GM15510 (cell line): ENCODE measurements around the gene PPFIA1.

ENCODE experiments used
- POLR2A ChIP-seq: IDR thresholded peaks from 3 replicates; pipeline ENCODE4 v1.6.1; 2011; ENCODE audit warnings: borderline replicate concordance; ENCODE audit not compliant: insufficient read length; ENCODE audit errors: extremely low read depth

PPFIA1 gene

DNA sequence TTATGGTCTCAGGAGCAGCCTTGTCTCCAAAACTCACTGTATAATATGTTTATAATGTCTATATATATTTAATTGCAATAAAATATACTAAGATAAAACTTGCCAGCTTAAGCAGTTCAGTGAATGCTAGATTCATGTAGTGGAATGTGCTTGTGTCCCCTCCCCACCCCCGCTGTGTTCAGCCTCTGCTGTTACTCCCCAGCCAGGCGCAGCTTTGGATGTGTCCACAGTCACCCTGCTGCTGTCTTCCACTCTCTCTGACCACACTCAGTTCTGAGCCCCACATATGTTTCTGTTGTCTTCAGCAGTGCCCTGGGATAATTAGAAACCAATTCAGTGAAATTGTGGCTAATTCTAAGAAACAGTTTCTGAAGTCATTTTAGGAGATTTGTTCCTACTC is 52.2 kb downstream of the PPFIA1 start:
- no peak for TF ChIP-seq POLR2A

DNA sequence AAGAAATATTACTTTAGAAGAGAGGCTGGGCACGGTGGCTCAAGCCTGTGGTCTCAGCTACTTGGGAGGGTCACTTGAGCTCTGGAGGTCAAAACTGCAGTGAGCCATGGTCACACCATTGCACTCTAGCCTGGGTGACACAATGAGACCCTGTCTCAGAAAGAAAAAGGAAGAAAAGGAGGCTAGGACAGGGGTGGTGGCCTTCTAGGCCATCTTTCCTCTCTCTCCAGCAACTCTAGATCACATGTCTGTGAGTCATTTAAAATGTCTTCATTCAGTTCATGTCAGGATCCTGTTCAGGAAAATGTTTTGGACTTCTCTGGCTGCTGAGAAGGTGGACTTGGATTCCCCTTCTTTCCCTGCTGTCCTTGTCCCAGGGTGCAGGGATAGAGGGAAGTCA is 53.3 kb downstream of the PPFIA1 start:
- no peak for TF ChIP-seq POLR2A

- TF ChIP-seq POLR2A: no peak
Observed at GRCh38 chr11:70324376-70325115, 54.1 kb downstream of the PPFIA1 start.

- no peak for TF ChIP-seq POLR2A
Observed at GRCh38 chr11:70325824-70326223, 55.3 kb downstream of the PPFIA1 start.

GRCh38 chr11:70326365-70326811 is 55.9 kb downstream of the PPFIA1 start:
- TF ChIP-seq POLR2A: no peak

DNA sequence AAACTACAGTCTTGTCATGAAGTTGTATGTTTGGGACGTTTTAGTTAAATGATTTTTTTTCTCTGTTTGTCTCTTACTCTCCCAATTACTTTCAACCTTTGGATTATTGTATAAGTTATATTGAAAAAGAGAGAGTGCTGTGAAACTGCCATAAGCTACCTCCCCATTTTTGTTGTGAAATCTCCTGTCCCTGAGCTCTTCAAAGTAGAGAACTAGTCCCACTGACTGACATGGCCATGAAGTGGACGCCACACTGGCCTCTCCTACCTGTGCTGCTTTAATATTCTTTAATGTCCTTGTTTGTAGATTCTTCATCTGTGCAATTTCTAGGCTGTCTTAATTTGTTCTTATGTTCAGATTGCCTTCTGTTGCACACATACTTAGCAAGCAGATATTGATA is 56.3 kb downstream of the PPFIA1 start:
- no peak for TF ChIP-seq POLR2A

- no peak for TF ChIP-seq POLR2A
Observed at GRCh38 chr11:70327717-70328116, 57.2 kb downstream of the PPFIA1 start.

DNA sequence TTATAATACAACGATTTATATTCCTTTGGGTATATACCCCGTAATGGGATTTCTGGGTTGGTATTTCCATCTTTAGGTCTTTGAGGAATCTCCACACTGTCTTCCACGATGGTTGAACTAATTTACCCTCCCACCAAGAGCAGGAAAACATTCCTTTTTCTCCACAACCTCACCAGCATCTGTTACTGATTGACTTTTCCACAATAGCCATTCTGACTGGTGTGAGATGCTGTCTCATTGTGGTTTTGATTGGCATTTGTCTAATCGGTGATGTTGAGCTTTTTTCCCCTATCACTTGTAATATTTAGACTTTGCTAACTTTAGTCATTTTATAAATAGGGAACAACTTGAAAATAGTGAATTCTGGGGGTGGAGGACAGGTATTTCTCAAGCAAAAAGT is 58.1 kb downstream of the PPFIA1 start:
- TF ChIP-seq POLR2A: no peak

DNA sequence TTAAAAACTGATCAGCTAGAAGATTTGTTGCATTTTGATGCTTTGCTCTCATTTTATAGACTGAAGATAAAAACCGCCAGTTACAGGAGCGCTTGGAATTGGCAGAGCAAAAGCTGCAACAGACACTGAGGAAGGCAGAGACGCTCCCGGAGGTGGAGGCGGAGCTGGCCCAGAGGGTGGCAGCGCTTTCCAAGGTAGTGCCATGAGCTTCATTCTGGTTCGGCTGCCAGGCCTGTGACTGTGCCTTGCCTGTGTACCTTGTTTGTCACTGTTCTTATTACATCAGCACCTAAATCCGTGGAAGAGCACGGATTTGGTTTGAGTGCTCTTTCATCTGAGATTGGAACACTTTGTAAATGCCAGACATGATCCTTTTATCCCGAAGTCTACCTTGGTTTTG is 61.4 kb downstream of the PPFIA1 start:
- TF ChIP-seq POLR2A: no peak

GRCh38 chr11:70332567-70332966 is 62.1 kb downstream of the PPFIA1 start:
- no peak for TF ChIP-seq POLR2A

DNA sequence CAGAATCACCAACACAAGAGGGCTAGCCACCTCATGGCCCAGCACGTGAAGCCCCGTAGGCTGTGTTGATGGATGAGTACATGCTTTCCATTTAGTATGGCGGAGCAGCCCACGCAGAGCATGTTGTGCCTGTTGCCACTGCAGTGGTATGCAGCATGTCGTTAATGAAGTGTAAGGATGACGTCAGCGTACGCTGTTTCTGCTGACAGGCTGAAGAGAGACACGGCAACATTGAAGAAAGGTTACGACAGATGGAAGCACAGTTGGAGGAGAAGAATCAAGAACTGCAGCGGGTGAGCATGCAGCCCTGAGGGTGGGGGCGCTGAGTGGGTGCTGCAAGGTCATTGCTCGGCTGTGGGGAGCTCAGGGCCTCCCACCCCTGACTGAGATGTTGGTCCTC is 62.8 kb downstream of the PPFIA1 start:
- TF ChIP-seq POLR2A: no peak

DNA sequence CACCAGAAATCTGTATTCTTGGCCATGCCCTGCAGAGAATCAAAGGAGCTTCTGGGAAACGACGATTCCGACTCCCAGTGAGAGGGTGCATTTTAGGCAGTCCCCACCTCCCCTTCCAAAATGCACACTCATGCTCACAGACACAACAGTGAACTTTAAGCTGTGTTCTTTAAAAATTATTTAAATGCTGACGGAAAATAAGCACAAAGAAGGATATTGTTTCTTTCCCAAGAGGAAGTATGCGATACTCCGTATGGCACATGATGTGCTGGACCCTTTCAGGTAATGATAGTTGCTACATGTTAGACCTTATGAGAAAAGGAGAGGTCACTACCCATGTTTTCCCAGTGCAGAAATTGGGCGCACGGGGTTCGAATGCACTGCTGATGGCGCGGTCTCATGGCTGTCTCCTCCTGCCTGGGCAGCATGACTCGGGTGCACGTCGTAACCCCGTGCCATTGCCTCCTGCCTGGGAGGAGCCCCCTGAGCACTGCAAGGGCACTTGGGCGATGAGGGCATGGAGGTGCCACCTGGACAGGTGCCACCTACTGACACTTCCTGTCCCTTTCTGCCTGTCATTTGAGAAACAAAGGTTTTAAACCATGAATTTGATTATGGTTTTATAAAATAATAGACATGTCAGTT is 64.0 kb downstream of the PPFIA1 start:
- no peak for TF ChIP-seq POLR2A

GRCh38 chr11:70335511-70335910 is 65.0 kb downstream of the PPFIA1 start:
- TF ChIP-seq POLR2A: no peak

- TF ChIP-seq POLR2A: no peak
Observed at GRCh38 chr11:70338594-70338993, 68.1 kb downstream of the PPFIA1 start.

DNA sequence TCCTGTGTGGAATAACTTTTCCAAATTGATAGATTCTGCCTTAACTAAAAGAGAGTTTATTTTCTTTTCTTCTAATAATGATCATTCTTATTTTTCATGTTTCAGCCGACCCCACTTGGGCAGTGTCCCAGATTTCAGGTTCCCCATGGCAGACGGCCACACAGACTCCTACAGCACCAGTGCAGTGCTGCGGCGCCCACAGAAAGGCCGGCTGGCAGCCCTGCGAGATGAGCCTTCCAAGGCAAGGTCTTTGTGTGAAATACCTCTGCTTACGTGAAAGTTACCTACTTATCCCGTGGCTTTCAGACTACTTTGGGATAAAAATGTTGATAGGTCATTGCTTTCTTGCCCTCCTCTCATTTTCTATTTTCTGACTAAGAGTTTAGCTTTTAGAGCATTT is 68.6 kb downstream of the PPFIA1 start:
- no peak for TF ChIP-seq POLR2A

- TF ChIP-seq POLR2A: no peak
Observed at GRCh38 chr11:70341881-70342429, 71.5 kb downstream of the PPFIA1 start.
